Small intestine (tissue), 7 donors: Measurements from ENCODE around the gene ACTR1B. TPM values are rescaled to one million over a fixed set of nuclear protein-coding genes. Genes with fewer than 3 reads are reported as not detected.

Experiments used
- DNase-seq, 2 donors: peaks; one replicate each; pipeline versions ENCODE4 v3.0.0 to v3.0.0-alpha.2; 2013
- FAIRE-seq: peaks from 2 replicates; lab custom pipeline; 2012; peaks lifted over from hg19 to GRCh38; lab: Jason Lieb, UNC
- H3K27ac ChIP-seq, 3 donors: one replicate each; pipeline ENCODE4 v1.5.1; 2013; ENCODE audit warnings: low read length in 2 of 3, mild to moderate bottlenecking in 2 of 3, control low read depth in 1 of 3, inconsistent platforms in 1 of 3, low read depth in 1 of 3, moderate library complexity in 1 of 3
- H3K27me3 ChIP-seq, 3 donors: one replicate each; pipeline ENCODE4 v1.6.1; 2013; ENCODE audit warnings: low read length in 3 of 3, inconsistent platforms in 1 of 3; ENCODE audit not compliant: control insufficient read depth in 3 of 3, insufficient read depth in 3 of 3
- H3K36me3 ChIP-seq, 3 donors: one replicate each; pipeline ENCODE4 v1.6.1; 2013; ENCODE audit warnings: low read length in 3 of 3, inconsistent platforms in 1 of 3, low read depth in 1 of 3, mild to moderate bottlenecking in 1 of 3, moderate library complexity in 1 of 3; ENCODE audit not compliant: control insufficient read depth in 3 of 3, insufficient read depth in 2 of 3
- H3K4me1 ChIP-seq, 3 donors: one replicate each; pipeline ENCODE4 v1.6.1; 2013; ENCODE audit warnings: low read length in 2 of 3, inconsistent platforms in 1 of 3, low read depth in 1 of 3, mild to moderate bottlenecking in 1 of 3, moderate library complexity in 1 of 3; ENCODE audit not compliant: control insufficient read depth in 3 of 3, insufficient read depth in 2 of 3
- H3K4me3 ChIP-seq, 3 donors: one replicate each; pipeline ENCODE4 v1.5.1; 2013; ENCODE audit warnings: low read length in 3 of 3, control low read depth in 1 of 3, inconsistent platforms in 1 of 3, low read depth in 1 of 3, mild to moderate bottlenecking in 1 of 3, moderate library complexity in 1 of 3
- H3K9me3 ChIP-seq, 2 donors: one replicate each; pipeline ENCODE4 v1.6.1; 2013; ENCODE audit warnings: low read depth in 1 of 2, low read length in 1 of 2; ENCODE audit not compliant: control insufficient read depth in 2 of 2, insufficient read depth in 1 of 2
- WGBS, 3 donors: extraction: QIAGEN DNeasy Blood & Tissue Kit; methylation state at CpG; one replicate each; pipeline ENCODE4 v1.1.7; 2013; 5-methylcytosine and 5-hydroxymethylcytosine counted together
- polyA plus RNA-seq, 4 donors: library from polyadenylated mRNA; stranded (reverse) in 3 of 4; unstranded in 1 of 4; fragments of 200-250 nt in 3 of 4; fragments of 120-200 nt in 1 of 4; gene quantifications; one replicate each; pipeline versions ENCODE4 v1.2.1 to v1.2.3, GENCODE V29; 2013
- donor health status: healthy with polysubstance abuse.
- donor health status: control.
- donor health status: control.
- donor health status: Bipolar disorder and iron deficiency.
- donor health status: healthy.

The ACTR1B gene
- polyA plus RNA-seq, 4 donors, result 56.6 to 91.2 (median 67.4) TPM

- Histone ChIP-seq H3K27ac (peak overlapping the region in 1 of 3 donors; percentile 13), H3K4me1 (peaks cover 0 to 4% (median 3%) of the 10 kb centered on the region in 3 donors), H3K36me3 (no peaks in the 10 kb centered on the region), H3K9me3 (no peaks in the 10 kb centered on the region), H3K27me3 (peaks cover 0 to 7% (median 0%) of the 10 kb centered on the region in 3 donors), H3K4me3 (no peak overlapping the region)
- DNase-seq (no peak), FAIRE-seq (no peak)
- WGBS, 3 donors, result 80 to 83% (median 82%) methylated on average over 11 of the region's 11 CpGs
These were observed 43.0 kb upstream of the ACTR1B start for GRCh38 chr2:97706708-97707345.

- Histone ChIP-seq H3K36me3 (no peaks in the 10 kb centered on the region), H3K9me3 (no peaks in the 10 kb centered on the region), H3K4me1 (peaks cover 0 to 4% (median 3%) of the 10 kb centered on the region in 3 donors), H3K27ac (no peak overlapping the region), H3K27me3 (peaks cover 0 to 3% (median 0%) of the 10 kb centered on the region in 3 donors), H3K4me3 (no peak overlapping the region)
- no peak for FAIRE-seq
- 95 to 98% (median 96%) methylated on average over 13 of the region's 13 CpGs for WGBS, 3 donors
- no peak for DNase-seq
These were observed 42.3 kb upstream of the ACTR1B start for GRCh38 chr2:97706112-97706511.

DNA sequence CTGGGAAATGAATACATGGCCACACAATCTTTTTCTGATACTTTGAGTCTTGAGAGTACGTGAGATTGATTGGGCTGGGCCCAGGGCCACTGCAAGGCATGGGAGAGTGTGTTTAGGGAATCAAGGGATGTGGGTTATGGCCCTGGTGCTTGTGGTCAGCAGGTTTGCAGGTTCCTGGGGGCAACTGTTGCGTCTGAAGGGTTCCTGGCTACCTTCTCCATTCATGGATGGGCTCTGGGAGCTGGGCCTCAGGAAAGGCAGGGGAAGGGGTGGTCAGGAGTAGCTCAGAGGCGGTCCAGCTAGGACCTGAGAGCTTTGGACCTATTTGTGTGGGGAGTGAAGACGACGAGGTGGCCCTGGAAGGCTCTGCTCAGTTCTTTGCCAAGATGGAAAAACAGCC is 41.1 kb upstream of the ACTR1B start:
- DNase-seq, result no peak
- H3K27ac ChIP-seq, result no peak overlapping the region
- H3K27me3 ChIP-seq, result no peaks in the 10 kb centered on the region
- H3K4me3 ChIP-seq, result no peak overlapping the region
- WGBS, 3 donors, result 91 to 95% (median 94%) methylated on average over 5 of the region's 5 CpGs
- peaks cover 0 to 4% (median 3%) of the 10 kb centered on the region in 3 donors for H3K4me1 ChIP-seq
- H3K36me3 ChIP-seq, result no peaks in the 10 kb centered on the region
- no peak for FAIRE-seq
- no peaks in the 10 kb centered on the region for H3K9me3 ChIP-seq

DNA sequence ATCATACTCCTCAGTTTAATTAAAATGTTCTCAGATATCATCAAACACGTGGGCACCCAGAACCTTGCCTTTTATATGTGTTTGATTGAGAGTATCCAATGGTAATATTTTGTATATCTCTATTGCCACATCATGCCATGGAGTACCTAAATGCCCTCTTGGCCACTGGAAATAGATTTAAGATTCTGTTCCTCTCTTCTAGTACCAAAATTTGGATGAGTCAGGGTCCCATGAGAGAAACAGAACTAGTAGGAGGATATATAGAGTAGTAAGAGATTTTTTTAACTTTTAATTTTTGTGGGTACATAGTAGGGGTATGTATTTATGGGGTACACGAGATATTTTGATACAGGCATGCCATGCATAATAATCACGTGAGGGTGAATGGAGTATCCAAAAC is 39.9 kb upstream of the ACTR1B start:
- no peaks in the 10 kb centered on the region for H3K9me3 ChIP-seq
- no peak overlapping the region for H3K27ac ChIP-seq
- DNase-seq (no peak), FAIRE-seq (no peak)
- H3K27me3 ChIP-seq, result no peaks in the 10 kb centered on the region
- 67 to 81% (median 77%) methylated on average over 3 of the region's 3 CpGs for WGBS, 3 donors
- H3K4me3 ChIP-seq, result no peak overlapping the region
- H3K36me3 ChIP-seq, result no peaks in the 10 kb centered on the region
- peaks cover 0 to 4% (median 3%) of the 10 kb centered on the region in 3 donors for H3K4me1 ChIP-seq

DNA sequence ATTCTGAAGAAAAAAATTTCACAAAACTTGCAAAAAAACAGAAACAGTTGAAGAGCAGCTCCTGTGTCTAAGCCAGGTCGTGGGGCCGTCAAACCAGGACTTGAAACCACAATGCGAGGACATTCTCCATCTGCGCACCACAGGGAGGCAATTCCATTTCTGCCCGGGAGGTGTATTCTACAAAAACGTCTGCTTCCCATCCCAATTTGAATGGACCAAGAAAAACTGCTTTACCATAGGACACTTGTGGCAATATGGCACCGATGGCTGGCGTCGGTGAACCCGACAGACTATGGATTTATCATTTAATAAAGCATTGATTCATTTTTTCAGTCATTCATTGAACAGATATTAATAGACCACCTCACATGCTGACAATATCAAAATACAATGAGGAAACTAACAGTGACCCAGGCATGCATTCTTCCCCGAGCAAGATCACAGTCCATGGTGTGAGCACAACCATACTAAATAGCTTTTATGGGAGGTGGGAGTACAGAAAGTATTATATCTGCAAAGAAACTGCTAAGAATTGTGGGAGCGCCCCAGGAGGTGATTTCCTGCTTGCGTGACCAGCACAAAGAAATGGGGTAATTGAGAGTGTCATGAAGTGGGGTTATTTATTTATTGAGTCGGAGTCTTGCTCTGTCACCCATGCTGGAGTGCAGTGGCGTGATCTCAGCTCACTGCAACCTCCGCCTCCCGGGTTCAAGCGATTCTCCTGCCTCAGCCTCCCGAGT is 39.1 kb upstream of the ACTR1B start:
- DNase-seq, result no peak
- no peak overlapping the region for H3K4me3 ChIP-seq
- H3K4me1 ChIP-seq, result peaks cover 0 to 3% (median 2%) of the 10 kb centered on the region in 3 donors
- H3K27ac ChIP-seq, result no peak overlapping the region
- no peaks in the 10 kb centered on the region for H3K9me3 ChIP-seq
- WGBS, 3 donors, result 90 to 91% (median 91%) methylated on average over 19 of the region's 19 CpGs
- no peaks in the 10 kb centered on the region for H3K36me3 ChIP-seq
- no peaks in the 10 kb centered on the region for H3K27me3 ChIP-seq
- FAIRE-seq, result no peak

DNA sequence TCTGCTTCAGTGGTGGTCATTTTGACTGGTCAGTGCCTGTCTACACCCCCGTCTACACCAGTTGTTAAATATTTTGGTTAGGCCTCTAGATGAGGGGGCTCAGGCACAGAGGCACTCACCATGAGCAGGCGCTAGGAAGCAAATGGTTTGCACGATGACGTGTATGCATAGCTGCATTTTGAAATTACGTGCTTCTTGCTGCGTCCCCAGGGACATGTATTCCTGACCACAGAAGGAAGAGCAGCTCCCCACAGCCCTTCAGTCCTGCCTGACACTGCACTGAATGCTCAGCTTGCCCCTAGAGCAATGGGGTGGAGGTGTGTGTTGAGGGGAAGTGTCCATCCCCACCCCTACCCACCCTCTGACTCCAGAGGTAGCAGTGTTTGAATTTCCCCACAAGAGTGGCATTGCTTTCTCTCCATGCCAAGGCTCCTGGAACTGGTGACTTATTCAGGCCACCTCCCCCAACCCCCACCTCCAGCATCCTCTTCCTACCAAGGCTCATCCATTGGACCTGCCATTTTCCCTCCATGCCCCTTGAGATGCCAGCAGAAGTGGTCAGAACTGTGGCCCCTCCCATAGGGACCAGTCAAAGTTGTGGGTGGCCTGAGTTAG is 38.1 kb upstream of the ACTR1B start:
- H3K27me3 ChIP-seq, result no peaks in the 10 kb centered on the region
- no peaks in the 10 kb centered on the region for H3K9me3 ChIP-seq
- H3K27ac ChIP-seq, result no peak overlapping the region
- whole genome bisulfite sequencing, 3 donors, result 87 to 98% (median 93%) methylated on average over 6 of the region's 6 CpGs
- H3K4me3 ChIP-seq, result no peak overlapping the region
- H3K4me1 ChIP-seq, result no peaks in the 10 kb centered on the region
- H3K36me3 ChIP-seq, result no peaks in the 10 kb centered on the region
- no peak for DNase-seq
- no peak for FAIRE-seq

DNA sequence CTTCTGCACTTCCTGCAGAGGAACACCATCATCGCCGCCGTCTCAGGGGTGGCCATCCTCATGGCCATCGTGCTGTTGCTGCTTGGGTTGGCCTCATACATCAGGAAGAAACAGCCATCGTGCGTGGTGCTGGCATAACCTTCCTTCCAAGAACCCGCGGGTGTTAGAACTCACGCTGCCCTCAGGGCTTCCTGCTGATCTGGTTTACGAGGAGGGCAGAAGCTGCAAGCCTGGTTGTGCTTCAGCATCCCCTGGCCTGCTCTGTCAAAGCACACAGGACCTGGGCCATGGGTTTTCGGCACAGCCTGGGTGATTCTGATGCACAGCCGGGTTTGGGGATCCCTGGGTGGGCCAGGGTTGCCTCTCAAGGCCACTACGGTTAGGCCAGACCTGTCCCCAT is 37.3 kb upstream of the ACTR1B start:
- Histone ChIP-seq H3K27me3 (no peaks in the 10 kb centered on the region), H3K9me3 (no peaks in the 10 kb centered on the region), H3K36me3 (no peaks in the 10 kb centered on the region), H3K4me1 (no peaks in the 10 kb centered on the region), H3K27ac (no peak overlapping the region), H3K4me3 (no peak overlapping the region)
- WGBS, 3 donors, result 81 to 90% (median 86%) methylated on average over 13 of the region's 13 CpGs
- FAIRE-seq (no peak), DNase-seq (no peak)

- no peak for FAIRE-seq
- no peaks in the 10 kb centered on the region for H3K4me1 ChIP-seq
- 58 to 65% (median 62%) methylated on average over 11 of the region's 11 CpGs for WGBS, 3 donors
- H3K27me3 ChIP-seq, result no peaks in the 10 kb centered on the region
- H3K4me3 ChIP-seq, result no peak overlapping the region
- H3K9me3 ChIP-seq, result no peaks in the 10 kb centered on the region
- DNase-seq, result peak; percentile 52 to 67
- H3K27ac ChIP-seq, result no peak overlapping the region
- no peaks in the 10 kb centered on the region for H3K36me3 ChIP-seq
These were observed 36.1 kb upstream of the ACTR1B start for GRCh38 chr2:97699765-97700444.
